ENCODE data around the gene BTBD2.

DNA sequence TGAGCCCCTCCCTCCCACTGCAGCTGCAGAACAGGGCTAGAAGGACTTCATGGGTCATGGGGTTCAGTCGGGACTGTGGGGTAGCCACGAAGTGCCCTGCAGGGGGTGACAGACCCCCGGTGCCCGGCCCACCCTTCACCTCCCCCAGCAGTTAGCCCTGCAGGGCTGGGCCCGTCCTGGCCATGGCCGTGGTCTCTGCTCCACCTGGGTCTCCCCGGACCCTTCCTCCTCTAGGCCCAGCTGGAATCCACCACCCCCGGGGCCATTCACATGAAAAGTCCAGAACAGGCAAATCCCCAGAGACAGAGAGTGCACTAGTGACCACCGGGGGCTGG lies 18.3 kb upstream of the BTBD2 start:
- TF ChIP-seq, protein P1, sequence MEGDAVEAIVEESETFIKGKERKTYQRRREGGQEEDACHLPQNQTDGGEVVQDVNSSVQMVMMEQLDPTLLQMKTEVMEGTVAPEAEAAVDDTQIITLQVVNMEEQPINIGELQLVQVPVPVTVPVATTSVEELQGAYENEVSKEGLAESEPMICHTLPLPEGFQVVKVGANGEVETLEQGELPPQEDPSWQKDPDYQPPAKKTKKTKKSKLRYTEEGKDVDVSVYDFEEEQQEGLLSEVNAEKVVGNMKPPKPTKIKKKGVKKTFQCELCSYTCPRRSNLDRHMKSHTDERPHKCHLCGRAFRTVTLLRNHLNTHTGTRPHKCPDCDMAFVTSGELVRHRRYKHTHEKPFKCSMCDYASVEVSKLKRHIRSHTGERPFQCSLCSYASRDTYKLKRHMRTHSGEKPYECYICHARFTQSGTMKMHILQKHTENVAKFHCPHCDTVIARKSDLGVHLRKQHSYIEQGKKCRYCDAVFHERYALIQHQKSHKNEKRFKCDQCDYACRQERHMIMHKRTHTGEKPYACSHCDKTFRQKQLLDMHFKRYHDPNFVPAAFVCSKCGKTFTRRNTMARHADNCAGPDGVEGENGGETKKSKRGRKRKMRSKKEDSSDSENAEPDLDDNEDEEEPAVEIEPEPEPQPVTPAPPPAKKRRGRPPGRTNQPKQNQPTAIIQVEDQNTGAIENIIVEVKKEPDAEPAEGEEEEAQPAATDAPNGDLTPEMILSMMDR (conservative IDR thresholded peaks at IDR 0.05; ENCODE audit: low read length): no peak
- no peak for TF ChIP-seq EZH2phosphoT487 (IDR thresholded peaks at IDR 0.05; ENCODE audit: borderline replicate concordance)

Measured in Loucy (cell line).